ENCODE results near the gene ERMARD.

The ERMARD gene

GRCh38 chr6:169828176-169828575, 76.8 kb downstream of the ERMARD start:
- Histone ChIP-seq H3K27ac (replicated peaks) (no peak overlapping the region), H3K27me3 (ENCODE audit: insufficient read depth, poor library complexity, severe bottlenecking) (no peaks in the 10 kb centered on the region), H3K4me3 (replicated peaks; ENCODE audit: insufficient read depth, low read length) (no peak overlapping the region)
- TF ChIP-seq CTCF (IDR thresholded peaks at IDR 0.05; ENCODE audit: insufficient read depth, low read length) (no peak), SPI1 (IDR thresholded peaks at IDR 0.05; ENCODE audit: borderline replicate concordance, low read depth) (no peak)
- no peak for DNase-seq (ENCODE audit: low read depth in 1 of 2, low spot score in 1 of 2)

- no peak for DNase-seq (ENCODE audit: low read depth in 1 of 2, low spot score in 1 of 2)
- no peak overlapping the region for H3K27ac ChIP-seq (replicated peaks)
- H3K4me3 ChIP-seq (replicated peaks; ENCODE audit: insufficient read depth, low read length) = no peak overlapping the region
- H3K27me3 ChIP-seq (ENCODE audit: insufficient read depth, poor library complexity, severe bottlenecking) = peaks cover 4% of the 10 kb centered on the region
- TF ChIP-seq CTCF (IDR thresholded peaks at IDR 0.05; ENCODE audit: insufficient read depth, low read length) (no peak), GABPA (IDR thresholded peaks at IDR 0.05; ENCODE audit: low read depth) (no peak), SPI1 (IDR thresholded peaks at IDR 0.05; ENCODE audit: borderline replicate concordance, low read depth) (no peak), REST (IDR thresholded peaks at IDR 0.05; ENCODE audit: insufficient replicate concordance, low read depth) (no peak), POLR2AphosphoS5 (IDR thresholded peaks at IDR 0.05; ENCODE audit: low read depth) (no peak)
Observed at GRCh38 chr6:169829786-169830185, 78.4 kb downstream of the ERMARD start.

- TF ChIP-seq CTCF (IDR thresholded peaks at IDR 0.05; ENCODE audit: insufficient read depth, low read length) = no peak
- TF ChIP-seq SPI1 (IDR thresholded peaks at IDR 0.05; ENCODE audit: borderline replicate concordance, low read depth) = no peak
- Histone ChIP-seq H3K27ac (replicated peaks) (no peak overlapping the region), H3K4me3 (replicated peaks; ENCODE audit: insufficient read depth, low read length) (no peak overlapping the region), H3K27me3 (ENCODE audit: insufficient read depth, poor library complexity, severe bottlenecking) (peaks cover 9% of the 10 kb centered on the region)
- no peak for DNase-seq (ENCODE audit: low read depth in 1 of 2, low spot score in 1 of 2)
Observed at GRCh38 chr6:169830876-169831275, 79.5 kb downstream of the ERMARD start.
